ENCODE measurements around the gene EOLA1.
A peak's percentile ranks its signal among the peaks of the same experiment; 100 is the strongest.
"Not testable (repeated sequence)": the region's sequence is repeated elsewhere in the genome, so short reads cannot be mapped to it uniquely, and the experiment has no call there.

The EOLA1 gene

GRCh38 chrX:149515954-149516602 is 24.7 kb upstream of the EOLA1 start:
- no peak for DNase-seq

GRCh38 chrX:149516604-149517003 is 24.2 kb upstream of the EOLA1 start:
- DNase-seq = no peak

GRCh38 chrX:149517308-149517707 is 23.5 kb upstream of the EOLA1 start:
- DNase-seq = no peak

DNA sequence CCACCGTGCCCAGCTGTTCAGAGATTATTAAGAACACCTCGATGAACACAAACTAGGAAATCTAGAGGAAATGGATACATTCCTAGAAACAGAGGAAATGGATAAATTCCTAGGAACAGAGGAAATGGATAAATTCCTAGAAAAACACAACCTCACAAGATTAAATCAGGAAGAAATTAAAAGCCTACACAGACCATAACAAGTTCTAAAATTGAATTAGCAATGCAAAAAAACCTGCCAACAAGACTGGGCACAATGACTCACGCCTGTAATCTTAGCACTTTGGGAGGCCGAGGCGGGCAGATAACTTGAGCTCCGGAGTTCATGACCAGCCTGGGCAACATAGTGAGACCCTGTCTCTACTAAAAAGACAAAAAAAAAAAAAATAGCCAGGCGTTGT is 22.6 kb upstream of the EOLA1 start:
- no peak for DNase-seq

DNA sequence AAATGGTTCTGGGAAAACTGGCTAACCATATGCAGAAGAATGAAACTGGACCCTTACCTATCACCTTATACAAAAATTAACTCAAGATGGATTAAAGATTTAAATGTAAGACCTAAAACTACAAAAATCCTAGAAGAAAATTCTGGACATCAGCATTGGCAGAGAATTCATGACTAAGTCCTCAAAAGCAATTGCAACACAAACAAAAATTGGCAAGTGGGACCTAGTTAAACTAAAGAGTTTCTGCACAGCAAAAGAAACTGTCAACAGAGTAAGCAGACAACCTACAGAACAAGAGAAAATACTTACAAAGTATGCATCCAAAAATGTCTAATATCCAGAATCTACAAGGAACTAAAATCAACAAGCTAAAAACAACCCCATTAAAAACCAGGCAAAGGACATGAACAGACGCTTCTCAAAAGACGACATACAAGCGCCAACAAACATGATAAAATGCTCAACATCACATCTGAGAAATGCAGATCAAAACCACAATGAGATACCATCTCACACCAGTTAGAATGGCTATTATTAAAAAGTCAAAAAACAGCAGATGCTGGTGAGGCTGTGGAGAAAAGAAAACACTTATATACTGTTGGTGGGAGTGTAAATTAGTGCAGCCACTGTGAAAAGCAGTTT is 20.1 kb upstream of the EOLA1 start:
- not testable (repeated sequence) for DNase-seq

GRCh38 chrX:149521438-149521837 is 19.4 kb upstream of the EOLA1 start:
- no peak for DNase-seq

GRCh38 chrX:149522916-149523315 is 17.9 kb upstream of the EOLA1 start:
- DNase-seq = no peak

- peak; percentile 66 for DNase-seq
These were observed 15.4 kb upstream of the EOLA1 start for GRCh38 chrX:149525389-149525788.

- DNase-seq = not testable (repeated sequence)
These were observed 14.9 kb upstream of the EOLA1 start for GRCh38 chrX:149525903-149526302.

- DNase-seq = not testable (repeated sequence)
These were observed 14.3 kb upstream of the EOLA1 start for GRCh38 chrX:149526318-149527033.

- DNase-seq = peak; percentile 21
These were observed 13.1 kb upstream of the EOLA1 start for GRCh38 chrX:149527705-149528104.

DNA sequence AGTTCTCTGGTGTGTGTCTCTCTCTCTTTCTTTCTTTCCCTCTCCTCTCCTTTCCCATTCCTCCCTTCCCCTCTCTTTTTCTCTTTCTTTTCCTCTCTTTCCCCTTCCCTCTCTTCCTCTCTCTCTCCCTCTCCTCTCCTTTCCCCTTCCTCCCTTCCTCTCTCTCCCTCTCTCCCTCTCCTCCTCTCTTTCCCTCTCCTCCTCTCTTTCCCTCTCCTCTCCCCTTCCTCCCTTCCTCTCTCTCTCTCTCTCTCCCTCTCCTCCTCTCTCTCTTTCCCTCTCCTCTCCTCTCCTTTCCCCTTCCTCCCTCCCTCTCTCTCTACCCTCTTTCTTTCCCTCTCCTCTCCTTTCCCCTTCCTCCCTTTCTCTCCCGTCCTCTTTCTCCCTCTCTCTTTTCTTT is 12.4 kb upstream of the EOLA1 start:
- DNase-seq = no peak

GRCh38 chrX:149531599-149531998 is 9.2 kb upstream of the EOLA1 start:
- DNase-seq = no peak

DNA sequence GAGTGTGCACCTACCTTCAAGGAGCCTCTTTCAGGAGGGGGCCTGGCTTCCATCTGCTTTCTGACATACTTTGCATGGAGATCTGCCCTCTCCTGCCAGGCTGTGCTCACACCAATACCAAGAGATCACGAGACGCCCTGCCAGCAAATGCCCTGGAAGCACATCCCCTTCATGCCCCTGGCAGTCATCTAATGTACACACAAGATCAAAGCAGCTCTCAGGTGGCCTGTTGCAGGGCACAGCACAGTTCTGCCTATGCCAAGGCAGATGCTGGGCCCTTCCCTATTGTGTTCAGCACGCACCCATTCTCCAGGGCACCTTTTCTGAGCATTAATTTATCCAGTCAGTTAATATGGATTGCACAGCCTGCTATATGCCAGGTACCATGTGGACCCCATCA is 7.9 kb upstream of the EOLA1 start:
- DNase-seq = not testable (repeated sequence)

- DNase-seq = not testable (repeated sequence)
These were observed 6.8 kb upstream of the EOLA1 start for GRCh38 chrX:149533999-149534398.

DNA sequence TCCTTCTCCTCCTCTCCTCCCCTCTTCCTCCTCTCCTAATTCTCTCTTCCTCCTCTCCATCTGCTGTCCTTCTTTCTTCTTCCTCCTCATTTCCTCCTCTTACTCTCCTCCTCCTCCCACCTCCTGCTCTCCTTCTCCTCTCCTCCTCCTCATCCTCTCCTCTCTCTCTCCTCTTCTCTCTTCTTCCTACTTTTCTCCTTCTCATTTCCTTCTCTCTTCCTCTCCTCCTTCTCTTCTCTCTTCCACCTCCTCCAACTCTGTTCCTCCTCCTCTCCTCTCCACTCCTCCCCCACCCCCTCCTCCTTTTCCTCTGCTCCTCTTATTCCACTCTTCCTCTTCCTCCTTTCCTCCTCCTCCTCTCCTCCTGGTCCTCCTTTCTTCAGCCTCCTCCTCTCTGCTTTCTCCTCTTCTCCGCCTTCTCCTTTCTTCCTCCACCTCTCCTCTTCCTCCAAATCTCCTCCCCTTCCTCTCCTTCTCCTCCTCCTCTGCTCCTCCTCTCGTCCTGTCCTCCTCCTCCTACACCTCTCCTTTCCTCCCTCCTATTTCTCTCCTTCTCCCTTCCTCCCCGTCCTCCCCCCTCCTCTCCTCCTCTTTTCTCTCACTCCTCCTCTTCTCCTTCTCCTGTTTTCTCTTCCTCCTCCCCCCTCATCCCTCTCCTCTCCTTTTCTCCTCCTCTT is 5.7 kb upstream of the EOLA1 start:
- not testable (repeated sequence) for DNase-seq

DNA sequence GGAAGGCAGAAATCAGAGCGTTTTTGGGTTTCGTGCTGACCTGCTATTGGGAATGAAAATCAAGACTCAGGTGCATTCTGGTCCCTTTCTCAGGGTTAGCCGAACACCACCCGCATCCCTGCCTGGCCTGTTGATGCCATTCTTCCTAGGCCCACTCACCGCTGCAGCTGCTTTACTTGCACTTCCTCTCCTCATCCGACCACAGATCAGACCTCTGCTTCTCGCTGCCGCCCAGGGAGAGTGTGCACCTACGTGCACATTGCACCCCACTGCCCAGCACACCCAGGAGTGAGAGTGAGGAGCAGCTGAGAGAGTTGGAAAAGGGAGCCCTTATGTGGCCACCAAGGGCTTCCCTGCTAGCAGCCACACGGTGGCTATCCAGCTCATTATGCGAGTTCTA is 3.3 kb upstream of the EOLA1 start:
- DNase-seq = not testable (repeated sequence)

DNA sequence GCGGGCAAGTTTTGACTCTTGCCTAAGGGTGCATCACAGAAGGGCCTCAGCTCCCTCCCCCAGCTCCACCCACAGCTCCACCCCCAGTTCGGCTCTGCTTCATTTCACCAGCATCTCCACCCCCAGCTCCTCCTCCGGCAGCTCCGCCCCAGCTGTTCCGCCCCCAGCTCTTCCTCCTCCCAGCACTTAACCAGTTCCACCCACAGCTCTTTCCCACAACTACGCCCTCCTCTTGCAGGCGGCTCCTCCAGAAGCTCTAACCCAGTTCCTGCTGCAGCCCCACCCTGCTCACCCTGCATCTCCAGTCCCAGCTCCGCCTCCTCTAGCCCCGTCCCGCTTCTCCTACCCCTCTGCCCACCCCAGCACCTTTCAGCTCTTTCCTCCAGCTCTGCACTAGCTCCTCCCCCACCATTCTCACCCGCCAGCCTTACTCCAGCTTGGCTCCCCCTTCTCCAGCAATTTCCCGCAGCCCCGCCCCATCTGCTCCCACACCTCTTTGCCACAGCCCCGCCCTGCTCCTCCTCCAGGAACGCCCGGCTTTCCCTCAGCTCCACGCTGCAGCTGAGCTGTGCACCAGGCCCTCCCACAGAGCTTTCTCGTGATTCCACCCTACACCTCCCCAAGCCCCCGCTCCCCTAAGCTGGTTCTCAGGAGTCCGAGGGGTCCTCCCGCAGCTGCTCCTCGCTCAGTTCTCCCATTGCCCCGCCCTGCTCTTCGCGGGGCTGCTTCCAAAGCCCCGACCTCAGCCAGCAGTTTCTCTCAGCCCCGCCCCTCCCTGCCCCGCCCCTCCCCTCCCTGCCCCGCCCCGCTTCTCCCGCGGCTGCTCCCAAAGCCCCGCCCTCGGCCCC is 1.3 kb upstream of the EOLA1 start:
- DNase-seq = peak; percentile 97

DNA sequence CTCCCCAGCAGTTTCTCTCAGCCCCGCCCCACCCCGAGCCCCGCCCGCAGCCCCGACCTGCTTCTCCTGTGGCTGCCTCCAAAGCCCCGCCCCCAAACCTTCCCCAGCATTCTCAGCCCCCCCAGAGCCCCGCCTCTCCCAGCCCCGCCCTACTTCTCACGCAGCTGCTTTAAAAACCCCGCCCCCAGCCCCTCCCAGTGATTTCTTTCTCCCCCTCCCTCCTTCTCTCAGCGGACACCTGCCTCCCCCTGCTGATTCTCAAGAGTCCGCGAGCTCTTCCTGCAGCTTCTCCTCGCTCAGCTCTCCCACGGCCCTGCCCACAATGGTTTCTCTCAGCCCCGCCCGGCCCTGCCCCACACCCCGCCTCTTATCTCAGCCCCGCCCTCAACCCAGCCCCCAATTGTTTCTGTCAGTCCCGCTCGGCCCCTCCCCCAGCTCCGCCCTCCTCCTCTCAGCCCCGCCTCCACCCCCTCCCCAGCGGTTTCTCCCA is 636 bp upstream of the EOLA1 start:
- DNase-seq = peak; percentile 92

- DNase-seq = no peak
These were observed 772 bp downstream of the EOLA1 start for GRCh38 chrX:149541521-149542047.

- DNase-seq = not testable (repeated sequence)
These were observed 5.0 kb downstream of the EOLA1 start for GRCh38 chrX:149545545-149546543.

Measured in NCI-H345 (cell line).